ENCODE results near the gene LRCOL1.

- TF ChIP-seq CTCF (IDR thresholded peaks at IDR 0.05 in 8 of 11, conservative IDR thresholded peaks at IDR 0.05 in 3 of 11) (no peak), POLR2AphosphoS5 (IDR thresholded peaks at IDR 0.05) (no peak)
Measured at GRCh38 chr12:132601171-132601883, 9.1 kb downstream of the LRCOL1 start.

Measured in spleen (tissue), 7 donors.